ENCODE results near the gene GALNT2.

GALNT2 gene

DNA sequence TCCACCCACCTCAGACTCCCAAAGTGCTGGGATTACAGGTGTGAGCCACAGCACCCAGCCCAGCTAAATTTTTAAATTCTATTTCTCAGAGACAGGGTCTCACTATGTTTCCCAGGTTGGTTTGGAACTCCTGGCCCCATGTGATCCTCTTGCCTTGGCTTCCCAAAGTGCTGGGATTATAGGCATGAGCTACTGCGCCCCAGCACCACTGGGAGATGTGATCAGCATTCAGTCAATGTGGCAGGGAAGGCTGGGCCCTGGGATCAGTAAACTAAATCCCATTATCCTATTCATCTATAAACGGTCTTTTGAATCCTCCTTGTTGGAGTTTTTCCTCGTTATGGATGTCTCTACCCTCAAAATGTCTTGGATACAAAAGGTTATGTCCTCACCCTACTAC lies 245.6 kb downstream of the GALNT2 start:
- no peak for DNase-seq (ENCODE audit: low read depth in 1 of 2, low spot score in 1 of 2)

DNA sequence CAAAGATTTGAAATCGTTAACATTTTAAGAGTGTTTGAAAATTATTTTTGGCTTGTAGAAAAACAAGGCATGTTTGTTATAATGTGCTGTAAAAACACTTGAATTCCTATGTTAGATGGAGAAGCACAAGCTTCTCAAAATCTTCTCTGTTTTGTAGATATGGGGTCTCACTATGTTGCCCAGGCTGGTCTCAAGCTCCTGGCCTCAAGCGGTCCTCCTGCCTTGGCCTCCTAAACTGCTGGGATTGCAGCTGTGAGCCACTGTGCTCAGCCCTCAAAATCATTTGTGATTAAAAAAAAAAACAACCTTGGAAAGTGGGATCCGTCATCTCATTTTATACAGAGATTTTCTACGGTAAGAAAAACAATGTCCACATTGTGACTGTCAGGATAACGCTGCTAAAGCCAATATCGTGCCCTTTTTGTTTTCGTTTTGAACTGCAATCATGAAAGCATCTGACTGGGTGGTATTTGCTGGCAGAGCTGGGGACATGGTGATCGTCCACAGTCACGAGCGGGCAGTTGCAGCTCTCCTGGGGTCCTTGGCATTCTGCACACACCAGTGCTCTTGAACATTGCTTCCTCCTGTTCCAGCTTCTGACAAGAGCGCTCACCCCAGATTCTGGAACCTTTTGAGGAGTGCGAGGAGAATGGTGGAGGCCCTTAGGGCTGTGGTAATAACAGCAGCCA lies 246.6 kb downstream of the GALNT2 start:
- DNase-seq (ENCODE audit: low read depth in 1 of 2, low spot score in 1 of 2): no peak

DNA sequence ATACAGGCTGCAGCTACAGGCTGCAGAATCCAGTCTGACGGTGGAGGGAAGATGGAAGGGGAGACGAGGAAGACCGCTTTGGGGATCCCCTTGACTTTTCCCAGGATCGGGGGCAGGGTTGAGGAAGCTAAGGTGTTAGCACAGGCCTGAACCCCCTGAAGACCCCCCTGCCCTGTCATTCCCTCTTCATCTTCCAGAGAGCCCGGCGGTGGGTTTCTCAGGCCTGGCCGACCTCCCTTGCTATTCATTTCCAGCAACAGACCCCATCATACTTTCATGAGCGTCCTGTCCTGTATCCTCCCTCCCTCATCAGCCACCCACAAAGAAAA lies 247.1 kb downstream of the GALNT2 start:
- no peak for DNase-seq (ENCODE audit: low read depth in 1 of 2, low spot score in 1 of 2)

DNA sequence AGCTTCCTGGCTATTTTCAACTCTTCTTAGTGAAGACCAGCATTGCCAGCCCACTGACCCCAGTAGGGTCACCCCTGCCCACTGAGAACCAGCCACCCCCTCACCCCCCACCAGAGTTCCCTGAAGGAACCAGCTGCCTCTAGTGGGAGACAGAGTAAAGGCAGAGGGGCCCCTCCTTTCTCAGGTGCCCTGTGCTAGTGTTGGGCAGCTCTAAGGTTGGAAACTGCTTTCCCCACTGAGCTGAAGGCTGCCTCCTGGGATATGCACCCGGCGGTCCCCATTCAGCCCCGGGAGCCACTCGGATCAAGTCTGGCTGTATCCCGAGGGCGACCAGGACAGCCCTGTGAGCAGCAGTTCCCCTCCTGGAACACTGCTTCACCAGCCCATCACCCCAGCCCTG lies 248.1 kb downstream of the GALNT2 start:
- DNase-seq (ENCODE audit: low read depth in 1 of 2, low spot score in 1 of 2): no peak

DNA sequence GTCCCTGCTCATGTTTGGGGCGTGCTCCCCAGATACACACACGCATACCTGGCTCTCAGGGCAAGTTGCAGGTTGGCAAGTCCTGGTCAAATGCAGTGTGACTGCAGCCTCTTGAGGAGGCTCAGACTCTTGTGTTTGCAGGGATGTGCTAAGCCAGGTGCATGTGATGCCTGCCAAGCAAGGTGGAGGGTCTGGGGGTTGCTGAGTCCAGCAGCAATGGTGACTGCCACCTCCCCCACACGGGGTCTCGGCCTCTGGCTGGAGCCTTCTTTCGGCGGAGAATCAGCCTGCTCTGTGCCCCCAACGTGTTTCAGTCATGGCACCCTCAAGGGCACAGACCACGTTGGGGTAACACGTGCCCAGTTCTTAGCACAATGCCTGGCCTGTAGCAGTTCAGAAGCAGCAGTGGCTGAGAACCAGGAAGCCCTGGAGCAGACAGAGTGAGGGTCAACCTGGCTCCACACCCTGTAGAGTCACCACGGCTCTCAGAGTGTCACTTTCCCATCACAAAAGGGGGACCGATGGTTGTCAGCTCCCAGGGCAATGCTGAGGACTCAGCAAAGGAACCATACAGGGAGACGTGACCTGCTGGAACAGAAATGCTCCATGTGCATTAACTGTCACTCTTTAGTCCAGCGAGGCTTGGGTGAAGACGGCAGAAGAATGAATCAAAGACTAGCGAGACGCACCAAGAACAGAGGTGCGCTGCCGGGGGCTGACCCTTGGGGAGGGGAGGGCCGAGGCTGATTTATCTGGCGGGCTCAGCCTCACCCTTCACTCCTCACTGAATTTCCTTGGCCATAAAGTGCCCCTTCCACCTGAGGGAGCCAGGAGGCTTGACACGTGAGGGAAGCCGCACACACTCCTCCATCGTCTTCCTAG lies 250.1 kb downstream of the GALNT2 start:
- DNase-seq (ENCODE audit: low read depth in 1 of 2, low spot score in 1 of 2): no peak

DNA sequence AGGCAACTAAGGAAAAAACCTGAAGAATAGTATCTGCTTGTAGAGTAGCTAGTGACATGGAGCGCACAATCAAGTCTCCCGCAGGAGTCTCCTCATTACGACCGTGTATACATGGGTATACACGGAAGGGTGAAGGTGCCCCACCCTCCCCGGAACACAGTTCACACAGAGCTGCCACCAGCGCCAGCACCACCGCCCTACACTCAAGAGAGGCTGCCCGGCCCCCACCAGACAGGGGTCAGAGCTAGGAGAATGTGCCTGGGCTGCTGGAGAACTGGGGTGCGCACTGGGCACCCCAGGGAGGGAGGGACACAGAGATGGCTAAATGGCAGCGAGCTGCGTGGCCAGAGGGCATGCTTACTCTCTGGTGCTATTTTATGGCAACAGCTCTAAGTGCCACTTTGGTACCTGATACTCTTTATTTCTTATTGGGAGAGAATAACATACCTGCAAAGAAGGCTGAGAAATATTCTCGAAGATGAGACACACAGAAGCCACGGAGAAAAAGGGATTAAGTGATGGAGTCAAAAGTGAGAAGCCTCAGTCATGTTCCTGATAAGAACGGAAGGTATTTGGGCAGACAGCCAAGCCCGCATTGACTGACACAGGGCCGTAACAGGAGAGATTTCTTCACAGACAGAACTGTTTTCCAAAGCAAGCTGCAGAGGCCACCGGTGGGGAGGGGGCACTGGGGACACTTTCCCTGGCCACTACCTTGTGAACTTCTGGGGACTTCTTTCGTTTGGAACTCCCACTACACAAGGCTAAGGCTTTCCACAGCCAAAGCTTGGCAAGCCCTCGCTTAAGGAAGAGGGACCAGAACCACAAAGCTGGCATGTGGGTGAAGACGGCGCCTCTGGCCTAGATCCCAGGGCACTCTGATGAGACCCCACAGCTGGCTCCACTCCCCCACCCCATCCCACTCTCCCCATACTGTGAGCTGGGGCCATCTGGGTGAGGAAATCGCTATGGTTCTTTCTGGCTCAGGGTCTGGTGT lies 251.1 kb downstream of the GALNT2 start:
- DNase-seq (ENCODE audit: low read depth in 1 of 2, low spot score in 1 of 2): no peak

DNA sequence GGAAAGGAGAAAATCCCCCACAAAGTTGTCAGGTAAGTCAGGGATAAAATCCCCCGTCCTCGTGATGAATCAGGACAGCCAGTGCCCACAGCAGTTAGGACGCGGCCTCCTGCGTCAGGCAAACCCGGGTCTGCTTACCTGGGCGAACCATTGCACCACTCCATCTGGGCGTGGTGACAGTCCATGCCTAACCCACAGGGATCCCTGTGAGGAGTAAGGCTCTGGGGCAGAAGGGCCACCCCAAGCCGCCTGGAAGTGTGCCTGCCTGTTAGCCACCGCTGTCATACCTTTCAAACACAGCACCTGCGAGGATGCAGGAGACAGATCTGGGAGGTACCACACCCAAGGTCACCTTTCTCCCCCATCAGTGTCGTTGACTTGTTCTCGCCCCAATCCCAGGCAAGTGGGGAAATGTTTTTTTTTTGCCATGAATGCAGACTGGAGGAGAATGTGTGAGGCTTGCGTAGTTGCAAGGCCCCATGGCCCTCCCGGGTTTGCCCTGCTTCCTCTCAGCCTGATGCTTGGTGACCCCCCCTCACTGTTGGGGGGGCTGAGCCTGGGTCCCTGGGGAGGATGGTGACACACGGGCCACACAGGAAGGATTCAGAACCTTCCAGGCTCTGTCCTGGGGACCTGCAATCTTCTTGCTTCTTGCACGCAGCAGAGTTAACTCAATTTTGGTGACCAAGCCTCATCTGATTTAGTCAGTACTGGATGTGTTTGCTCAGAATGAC lies 252.1 kb downstream of the GALNT2 start:
- no peak for DNase-seq (ENCODE audit: low read depth in 1 of 2, low spot score in 1 of 2)

DNA sequence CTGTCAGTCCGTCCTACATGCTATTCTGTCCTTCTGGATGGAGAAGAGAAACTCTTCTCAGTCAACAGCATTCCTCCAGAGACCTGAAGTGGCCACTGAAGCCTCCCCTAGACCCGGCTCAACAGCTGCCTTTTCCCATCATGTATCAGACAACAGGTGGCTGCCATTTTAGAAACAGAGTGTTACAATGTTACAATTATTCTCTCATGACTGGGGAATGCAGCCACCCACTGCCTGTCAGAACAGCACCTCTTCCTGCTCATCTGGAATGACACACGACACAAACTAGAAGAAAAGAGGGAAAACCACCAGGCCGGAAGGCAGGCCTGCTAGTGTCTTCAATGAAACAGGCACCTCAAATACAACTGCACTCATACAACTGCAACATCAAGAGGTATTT lies 253.8 kb downstream of the GALNT2 start:
- no peak for DNase-seq (ENCODE audit: low read depth in 1 of 2, low spot score in 1 of 2)

DNA sequence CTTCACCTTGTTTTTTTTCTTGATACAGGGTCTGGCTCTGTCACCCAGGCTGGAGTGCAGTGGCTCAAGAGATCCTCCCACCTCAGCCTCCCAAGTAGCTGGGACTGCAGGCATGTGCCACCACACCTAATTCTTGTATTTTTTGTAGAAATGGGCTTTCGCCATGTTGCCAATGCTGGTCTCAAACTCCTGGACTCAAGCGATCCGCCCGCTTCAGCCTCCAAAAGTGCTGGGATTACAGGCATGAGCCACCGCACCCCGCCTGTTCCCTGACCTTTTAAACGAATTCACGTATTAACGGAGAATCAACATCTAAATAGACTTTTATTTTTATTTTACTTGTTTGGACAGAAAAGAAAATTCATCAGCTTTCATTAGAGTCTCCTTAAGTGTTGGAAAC lies 254.3 kb downstream of the GALNT2 start:
- DNase-seq (ENCODE audit: low read depth in 1 of 2, low spot score in 1 of 2): no peak

DNA sequence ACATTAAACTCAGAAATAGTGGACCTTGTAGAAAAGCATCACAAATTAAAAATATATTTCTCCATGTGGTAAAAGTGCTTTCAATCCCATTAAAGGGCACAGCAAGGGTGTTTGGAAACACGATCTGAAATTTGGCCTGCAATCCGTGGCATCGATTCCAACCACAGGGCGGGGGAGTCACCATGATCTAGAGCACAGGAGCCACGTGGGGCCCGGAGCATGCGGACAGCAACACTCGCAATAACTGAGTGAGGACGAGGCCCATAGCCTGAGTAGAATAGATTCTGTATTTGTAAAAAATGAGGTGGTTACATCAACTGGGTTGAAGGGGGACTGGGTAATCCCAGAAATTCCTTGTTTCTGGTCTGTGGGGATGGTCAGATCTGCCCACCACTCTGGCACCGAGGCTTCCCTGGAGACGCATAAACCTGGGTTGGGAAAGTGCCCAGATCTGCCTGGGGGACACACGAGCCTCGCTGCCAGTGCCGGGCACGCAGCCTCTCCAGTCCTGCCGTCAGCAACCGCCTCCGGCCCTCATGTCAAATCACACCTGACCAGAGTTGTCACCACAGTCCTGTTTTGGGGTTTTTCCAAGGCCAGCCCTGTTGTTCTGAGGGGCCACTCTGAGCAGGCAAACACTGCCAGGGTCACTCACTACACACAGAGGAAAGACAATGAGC lies 254.8 kb downstream of the GALNT2 start:
- no peak for DNase-seq (ENCODE audit: low read depth in 1 of 2, low spot score in 1 of 2)

DNA sequence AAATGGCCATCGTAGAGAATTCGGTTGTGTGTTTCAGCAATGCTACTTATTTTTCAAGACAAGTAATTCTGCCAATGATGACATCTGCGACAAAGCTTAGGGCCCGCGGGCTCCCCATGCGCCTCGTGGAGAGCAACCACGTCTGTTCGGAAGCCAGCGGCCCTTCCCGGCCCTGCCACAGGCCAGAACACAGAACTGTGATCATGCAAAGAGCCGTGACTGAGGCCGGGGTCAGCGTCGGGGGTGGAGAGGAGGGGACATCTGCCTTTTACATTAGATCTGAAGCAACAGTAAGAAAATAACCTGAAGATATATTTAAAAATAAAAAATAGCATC lies 255.4 kb downstream of the GALNT2 start:
- DNase-seq (ENCODE audit: low read depth in 1 of 2, low spot score in 1 of 2): no peak

DNA sequence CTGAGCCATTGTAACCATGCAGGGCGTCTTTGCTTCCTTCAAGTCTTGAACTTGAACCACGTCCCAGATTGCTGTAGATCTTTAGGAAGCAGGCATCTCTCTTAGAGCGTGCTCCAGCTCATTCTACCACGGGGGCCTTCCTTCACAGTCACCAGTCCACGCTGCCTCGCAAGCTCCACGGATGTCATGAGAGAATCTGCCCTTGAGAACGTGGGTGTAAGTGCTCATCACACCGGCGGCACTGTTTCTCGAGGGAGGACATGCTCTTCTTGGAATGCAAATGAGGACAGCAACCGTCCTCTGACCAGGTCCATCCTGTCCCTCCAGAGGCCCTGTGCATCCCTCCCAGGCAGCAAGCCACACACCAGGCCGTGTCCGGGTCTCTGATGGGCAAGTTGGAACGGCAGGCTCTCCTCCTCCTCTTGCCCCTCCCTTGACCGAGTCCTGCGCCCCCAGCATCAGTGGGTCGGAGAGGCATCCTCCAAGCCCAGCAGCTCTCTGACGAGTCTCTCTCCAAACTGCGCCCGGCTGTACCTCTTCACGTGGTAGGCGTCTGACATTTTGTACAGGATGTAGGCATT lies 256.0 kb downstream of the GALNT2 start:
- DNase-seq (ENCODE audit: low read depth in 1 of 2, low spot score in 1 of 2): no peak

DNA sequence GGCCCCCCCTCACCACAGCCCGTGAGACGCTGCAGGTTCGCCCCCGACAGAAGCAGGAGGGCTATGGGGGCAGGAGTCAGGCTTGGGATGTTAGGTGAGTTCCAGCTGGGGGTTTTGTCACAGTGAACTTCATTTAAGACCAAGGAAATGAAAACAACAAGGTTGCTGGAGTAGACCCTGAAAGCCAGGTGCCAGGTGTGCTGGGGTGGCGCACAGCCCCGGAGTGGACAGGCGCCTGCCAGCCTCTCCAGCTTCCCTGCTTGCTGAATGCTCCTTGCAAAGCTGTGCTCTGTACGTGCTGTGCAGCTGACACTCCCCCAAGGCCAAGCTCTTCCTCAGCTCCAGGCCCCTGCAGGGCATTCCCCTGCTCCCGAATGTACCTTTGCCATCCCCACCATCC lies 256.6 kb downstream of the GALNT2 start:
- no peak for DNase-seq (ENCODE audit: low read depth in 1 of 2, low spot score in 1 of 2)

DNA sequence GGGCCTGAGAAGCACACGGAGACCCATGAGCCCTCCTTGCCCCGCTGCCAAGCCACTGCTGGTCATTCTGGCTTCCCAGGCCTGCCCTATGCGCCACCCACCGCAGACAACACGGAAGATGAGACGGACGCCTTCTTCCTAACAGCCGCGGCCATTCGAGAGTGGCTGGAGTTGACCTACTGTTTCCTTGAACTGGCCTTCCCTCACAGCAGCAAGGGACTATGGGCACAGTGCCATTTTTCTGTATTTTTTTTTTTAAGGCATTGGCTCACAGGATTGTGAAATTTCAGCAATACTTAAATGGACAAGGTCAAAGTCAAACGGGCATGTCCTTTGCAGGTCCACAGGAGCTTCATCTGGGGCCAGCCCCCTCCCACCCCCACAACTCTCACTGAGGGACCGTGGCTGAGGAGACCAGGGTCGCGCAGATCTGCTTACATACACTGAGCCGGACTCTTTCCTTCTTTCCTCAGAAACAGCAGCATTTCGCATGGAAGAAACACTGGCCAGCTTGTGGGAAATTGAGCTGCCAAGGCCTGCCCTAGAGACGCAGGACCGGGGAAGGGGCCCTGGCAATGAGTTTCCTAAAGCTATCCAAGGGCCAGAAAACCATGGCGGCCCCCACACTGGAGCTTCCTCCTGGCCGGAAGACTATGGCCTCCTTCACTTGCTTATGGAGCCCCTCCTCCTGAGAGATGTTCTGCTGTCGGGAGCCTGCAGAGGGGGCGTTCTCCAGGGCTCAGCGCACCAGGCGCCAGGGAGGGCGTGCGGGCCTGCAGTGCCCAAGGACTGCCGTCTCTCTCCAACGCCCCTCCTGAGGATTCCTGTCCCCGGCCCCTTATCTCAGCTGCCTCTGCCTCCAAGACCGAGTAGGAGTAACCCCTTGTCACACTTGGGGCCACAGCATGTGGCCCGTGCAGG lies 260.2 kb downstream of the GALNT2 start:
- no peak for DNase-seq (ENCODE audit: low read depth in 1 of 2, low spot score in 1 of 2)

DNA sequence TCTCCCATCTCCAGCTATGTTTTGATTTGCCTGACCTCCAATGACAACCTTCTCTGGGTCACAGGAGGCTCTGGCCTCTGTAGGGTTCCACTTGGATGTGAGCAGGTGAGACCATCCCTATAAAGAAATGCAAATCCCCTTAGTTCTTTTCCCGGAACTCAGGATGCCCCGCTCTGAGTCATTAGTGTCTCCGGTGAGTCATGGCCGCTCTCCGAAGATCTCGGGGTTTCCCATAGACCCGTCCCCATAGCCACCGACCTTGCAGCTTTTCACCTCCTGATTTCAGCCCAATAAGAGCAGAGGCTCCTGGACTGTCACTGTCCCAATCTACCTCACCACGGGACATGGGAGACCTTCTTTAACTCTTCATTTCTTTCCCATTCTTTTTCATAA lies 260.9 kb downstream of the GALNT2 start:
- no peak for DNase-seq (ENCODE audit: low read depth in 1 of 2, low spot score in 1 of 2)

DNA sequence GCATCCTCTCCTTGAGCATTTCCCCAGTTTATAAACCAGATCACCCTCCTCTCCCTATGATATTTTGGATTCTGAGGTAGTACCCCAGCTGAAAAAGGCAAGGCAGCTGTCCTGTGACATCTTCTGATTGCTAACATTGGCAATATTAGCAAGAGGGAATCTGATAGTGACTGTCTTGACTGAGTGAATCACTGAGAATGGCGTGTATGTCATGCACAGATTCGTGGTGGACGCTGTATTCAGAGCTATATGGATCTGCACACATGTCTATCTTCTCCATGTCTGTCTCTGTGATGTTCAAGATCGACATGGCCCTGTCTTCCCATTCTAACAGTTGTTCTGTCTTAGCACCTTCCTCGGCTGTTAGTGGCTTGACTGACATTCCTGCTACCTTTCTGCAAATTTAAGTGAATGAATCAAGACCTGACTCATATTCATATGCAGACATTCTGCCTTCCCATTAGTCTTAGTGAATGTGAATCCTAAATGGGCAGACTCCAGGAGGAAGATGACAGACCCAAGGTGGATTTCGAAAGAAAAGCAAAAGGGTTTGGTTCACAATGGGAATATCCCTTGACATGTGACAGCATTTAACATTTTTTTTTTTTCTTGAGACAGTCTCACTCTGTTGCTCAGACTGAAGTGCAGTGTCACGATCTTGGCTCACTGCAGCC lies 261.4 kb downstream of the GALNT2 start:
- no peak for DNase-seq (ENCODE audit: low read depth in 1 of 2, low spot score in 1 of 2)

DNA sequence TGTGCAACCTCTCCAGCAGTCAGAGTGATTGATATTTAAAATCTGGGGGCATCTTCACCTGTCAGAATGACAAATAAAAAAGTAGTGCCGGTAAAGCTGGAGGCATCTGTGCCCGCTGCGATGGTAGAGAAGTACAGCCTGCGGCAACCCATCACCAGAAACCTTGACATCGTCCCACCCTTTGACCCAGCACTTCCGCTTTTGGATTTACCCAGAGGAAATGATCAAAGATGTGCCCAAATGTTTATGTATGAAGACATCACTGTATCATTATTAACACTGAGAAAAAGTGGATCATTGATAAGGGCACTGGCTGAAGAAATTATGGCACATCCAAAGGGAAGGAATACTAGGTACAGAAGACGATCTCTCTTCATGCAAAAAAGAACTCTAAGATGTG lies 263.1 kb downstream of the GALNT2 start:
- DNase-seq (ENCODE audit: low read depth in 1 of 2, low spot score in 1 of 2): no peak

All from activated CD4-positive, alpha-beta T cell treated with anti-CD3 and anti-CD28 coated beads, Interleukin-2, amount 50 U/mL, for 24 hours (primary cell).